CD4-positive, alpha-beta T cell treated with Interleukin-6 for 4 hours (primary cell): Measurements from ENCODE around the gene CYP2J2.
A peak's percentile ranks its signal among the peaks of the same experiment; 100 is the strongest.
"Not testable (repeated sequence)": the region's sequence is repeated elsewhere in the genome, so short reads cannot be mapped to it uniquely, and the experiment has no call there.

Experiments used
- DNase-seq: peaks from one replicate; pipeline ENCODE4 v3.0.0-alpha.2; 2020; ENCODE audit warnings: mixed read lengths

The CYP2J2 gene, protein sequence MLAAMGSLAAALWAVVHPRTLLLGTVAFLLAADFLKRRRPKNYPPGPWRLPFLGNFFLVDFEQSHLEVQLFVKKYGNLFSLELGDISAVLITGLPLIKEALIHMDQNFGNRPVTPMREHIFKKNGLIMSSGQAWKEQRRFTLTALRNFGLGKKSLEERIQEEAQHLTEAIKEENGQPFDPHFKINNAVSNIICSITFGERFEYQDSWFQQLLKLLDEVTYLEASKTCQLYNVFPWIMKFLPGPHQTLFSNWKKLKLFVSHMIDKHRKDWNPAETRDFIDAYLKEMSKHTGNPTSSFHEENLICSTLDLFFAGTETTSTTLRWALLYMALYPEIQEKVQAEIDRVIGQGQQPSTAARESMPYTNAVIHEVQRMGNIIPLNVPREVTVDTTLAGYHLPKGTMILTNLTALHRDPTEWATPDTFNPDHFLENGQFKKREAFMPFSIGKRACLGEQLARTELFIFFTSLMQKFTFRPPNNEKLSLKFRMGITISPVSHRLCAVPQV

DNA sequence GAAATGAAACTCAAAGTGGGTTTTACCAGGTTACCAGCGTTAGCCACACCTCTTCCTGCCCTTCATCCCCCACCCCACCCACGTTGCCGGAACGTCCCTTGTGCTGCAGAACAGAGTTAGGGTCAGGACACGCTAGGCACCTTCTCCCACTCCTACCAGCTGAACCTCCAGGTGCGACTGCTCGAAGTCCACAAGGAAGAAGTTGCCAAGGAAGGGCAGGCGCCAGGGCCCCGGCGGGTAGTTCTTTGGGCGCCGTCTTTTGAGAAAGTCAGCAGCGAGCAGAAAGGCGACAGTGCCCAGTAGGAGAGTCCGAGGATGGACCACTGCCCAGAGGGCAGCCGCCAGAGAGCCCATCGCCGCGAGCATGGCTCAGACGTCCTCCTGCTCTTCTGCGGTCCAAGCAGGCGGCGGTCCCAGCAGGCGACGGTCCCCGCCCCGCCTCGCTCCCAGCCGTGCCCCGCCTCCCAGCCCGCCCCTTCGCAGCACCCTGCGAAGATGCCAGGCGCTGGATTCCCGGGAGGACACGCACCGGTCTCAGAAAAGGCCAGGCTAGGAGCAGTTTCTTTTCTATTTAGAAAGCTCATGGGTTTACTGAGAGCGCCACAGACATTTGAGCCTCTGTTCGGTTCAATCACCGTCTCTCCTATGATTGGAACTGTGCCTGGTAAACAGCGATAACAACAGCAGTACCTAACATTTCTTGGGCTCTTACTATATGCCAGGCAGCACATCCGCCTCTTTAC is at the start of gene CYP2J2:
Gene CYP2J2 (minus strand): TSS at position 393 of the 743 bp plus-strand sequence. CDS start 27 bp downstream, at position 366.
- peak; percentile 58 for DNase-seq

DNA sequence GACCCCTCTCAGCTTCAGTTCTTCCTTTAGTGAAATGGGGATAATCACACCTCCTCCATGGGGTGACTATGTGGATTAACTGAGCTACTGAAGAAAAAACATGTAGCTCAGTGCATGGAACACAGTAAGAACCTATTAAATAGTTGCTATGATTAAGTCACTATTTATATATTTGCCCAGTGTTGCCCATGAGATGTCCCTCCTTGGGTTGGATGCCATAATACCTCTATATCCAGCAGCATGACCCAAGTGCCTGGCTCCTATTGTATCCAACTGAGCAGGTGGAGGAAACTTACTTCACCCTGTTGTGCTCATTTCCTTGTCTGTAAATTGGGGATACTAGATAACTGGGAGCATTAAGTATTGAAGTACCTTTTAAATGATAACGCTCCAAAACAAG is 47.1 kb upstream of the CYP2J2 start:
- no peak for DNase-seq

DNA sequence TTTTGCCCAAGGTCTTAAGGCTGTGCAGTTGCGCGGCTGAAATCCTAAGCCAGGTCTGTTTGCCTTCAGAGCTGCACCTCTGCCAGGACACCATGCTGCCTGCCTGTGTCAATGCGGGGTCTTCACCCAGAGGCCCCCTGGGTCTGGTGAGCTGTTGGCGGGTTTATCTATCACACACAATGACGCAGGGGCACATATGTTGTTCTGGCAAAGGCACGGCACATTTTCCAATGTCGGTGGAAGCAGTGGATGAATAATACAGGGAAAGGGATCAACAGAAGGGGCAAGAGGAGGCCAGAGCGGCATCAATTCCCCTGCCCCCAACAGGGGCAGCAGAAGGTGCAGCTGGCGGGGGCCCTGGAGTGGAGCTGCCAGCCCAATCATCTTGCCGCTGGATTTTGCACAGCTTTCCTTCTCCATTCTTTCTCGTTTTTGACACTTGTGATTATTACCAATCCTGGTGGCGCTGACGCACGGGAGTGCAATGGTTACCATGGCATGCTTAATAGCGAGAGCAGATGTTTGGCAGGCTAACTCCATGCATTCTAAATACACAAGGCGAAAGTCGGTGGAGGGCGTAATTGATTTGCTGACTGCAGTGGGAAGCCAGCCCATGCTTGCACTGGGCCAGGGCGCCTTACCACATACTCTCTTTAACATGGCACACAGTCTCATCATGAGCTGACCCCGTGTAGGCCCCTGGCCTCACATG is 45.8 kb upstream of the CYP2J2 start:
- no peak for DNase-seq

DNA sequence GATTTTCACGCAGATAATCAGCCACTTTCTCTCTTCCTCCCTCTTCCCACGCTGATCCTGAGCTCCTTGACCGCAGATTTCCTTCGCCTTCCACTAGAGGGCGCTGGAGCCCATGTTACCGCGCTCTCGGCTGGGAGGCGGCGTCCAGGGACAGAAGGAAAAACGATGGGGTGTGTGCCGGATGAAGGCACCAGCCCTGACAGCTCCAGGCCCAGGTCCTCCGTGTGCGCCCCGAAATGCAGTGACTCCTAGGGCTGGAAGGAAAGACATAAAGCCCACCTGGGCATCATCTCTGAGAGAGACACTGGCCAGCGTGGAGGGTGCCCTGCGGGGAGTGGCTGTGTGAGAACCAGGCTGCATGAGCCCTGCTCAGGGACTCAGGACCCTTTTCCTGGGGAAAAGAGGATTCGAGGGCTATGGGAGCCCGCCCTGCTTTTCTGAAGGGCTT is 44.9 kb upstream of the CYP2J2 start:
- peak; percentile 55 for DNase-seq

DNA sequence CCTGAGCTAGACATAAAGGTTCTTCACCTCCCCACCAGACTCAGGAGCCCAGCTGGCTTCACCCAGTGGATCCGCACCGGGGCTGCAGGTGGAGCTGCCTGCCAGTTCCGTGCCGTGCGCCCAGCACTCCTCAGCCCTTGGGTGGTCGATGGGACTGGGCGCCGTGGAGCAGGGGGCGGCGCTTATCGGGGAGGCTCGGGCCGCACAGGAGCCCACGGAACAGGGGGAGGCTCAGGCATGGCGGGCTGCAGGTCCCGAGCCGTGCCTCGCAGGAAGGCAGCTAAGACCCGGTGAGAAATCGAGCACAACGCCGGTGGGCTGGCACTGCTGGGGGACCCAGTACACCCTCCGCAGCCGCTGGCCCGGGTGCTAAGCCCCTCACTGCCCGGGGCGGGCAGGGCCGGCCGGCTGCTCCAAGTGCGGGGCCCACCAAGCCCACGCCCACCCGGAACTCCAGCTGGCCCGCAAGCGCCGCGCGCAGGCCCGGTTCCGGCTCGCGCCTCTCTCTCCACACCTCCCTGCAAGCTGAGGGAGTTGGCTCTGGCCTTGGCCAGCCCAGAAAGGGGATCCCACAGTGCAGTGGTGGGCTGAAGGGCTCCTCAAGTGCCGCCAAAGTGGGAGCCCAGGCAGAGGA is 43.1 kb upstream of the CYP2J2 start:
- not testable (repeated sequence) for DNase-seq

DNA sequence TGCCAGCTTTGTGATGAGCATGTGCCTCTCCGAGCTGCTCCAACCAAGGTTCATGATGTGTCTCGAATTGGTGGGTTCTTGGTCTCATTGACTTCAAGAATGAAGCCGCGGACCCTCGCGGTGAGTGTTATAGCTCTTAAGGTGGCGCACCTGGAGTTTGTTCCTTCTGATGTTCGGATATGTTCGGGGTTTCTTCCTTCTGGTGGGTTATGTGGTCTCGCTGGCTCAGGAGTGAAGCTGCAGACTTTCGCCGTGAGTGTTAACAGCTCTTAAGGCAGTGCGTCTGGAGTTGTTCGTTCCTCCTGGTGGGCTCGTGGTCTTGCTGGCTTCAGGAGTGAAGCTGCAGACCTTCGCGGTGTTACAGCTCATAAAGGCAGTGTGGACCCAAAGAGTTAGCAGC is 42.2 kb upstream of the CYP2J2 start:
- DNase-seq, result not testable (repeated sequence)

DNA sequence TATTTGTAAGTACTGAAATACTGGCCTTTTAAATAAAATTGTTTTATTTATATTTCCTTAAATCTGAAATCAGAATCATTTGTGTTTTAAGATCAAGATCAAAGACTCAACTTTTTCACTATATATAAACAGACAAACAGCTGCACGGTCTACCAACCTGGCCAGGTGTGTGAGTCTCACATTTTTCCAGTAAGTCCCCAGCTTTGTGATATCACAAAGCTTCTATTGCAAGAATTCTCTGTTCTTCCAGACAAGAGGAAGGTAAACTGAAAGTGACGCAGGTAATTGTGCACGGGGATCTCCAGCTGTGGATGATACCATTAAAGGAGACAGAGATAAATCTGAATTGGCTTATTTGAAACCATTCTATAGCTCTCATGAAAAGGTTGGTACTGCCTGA is 41.2 kb upstream of the CYP2J2 start:
- no peak for DNase-seq

DNA sequence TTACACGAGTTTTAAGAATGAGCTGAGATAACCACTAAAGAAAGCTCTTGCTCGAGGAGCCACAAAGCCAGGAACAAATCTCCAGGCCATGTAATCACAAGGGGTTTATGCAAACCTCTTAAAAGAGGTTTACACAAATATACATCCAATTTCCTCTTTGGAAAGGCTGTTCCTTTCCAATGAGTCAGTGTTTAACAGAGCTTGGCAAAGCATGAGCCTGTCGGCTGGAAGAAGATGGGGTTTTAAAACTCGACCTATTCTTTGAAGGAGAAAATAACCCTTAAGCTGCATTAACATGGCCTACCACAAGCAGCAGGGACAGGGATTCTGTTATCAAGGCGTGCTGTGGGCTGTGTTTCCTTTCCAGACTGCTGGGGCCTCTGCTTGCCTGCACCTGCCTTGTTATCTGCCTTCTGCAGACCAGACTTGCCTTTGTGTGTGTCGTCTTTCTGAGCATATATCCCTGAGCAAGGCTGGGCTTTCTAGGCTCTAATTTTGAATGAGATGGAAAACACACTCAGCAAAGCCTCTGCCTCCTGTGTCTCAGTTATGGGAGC is 40.6 kb upstream of the CYP2J2 start:
- no peak for DNase-seq

DNA sequence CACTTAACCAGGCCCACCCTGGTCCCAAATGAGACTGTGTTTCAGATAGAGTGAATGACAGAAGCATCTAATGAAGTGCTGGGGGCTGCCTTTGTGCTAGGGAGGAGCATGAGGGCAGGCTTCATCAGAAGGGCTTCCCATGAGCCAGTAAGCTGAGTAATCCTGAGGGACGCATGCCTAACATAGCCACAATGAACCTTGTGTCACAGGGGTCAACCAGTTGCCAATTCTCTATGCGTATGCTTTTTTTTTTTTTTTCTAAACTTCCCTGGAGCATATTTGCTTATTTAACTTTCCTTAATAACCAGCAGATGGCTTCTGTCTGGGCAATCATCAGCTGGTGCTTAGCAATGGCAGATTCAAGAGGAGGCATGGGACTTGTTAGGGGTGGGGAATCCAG is 25.5 kb upstream of the CYP2J2 start:
- no peak for DNase-seq

DNA sequence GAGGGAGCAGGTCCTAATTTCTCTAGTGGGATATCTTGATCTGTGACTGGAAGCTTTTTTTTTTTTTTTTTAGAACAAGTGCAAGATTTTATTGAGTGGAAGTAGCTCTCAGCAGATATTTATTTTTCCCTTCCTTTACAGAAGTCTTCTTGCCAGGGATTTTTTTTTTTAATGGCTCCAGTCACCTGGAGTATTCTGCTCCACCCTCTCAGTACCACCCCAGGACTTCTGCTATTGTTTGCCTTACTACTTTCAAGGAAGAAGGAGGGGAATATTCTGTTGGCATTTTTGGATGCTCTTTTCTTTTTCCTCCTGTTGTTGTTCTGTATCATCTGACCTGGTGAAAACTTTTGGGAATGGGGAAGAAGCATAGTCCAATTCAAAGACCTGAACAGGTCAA is 23.1 kb upstream of the CYP2J2 start:
- no peak for DNase-seq

DNA sequence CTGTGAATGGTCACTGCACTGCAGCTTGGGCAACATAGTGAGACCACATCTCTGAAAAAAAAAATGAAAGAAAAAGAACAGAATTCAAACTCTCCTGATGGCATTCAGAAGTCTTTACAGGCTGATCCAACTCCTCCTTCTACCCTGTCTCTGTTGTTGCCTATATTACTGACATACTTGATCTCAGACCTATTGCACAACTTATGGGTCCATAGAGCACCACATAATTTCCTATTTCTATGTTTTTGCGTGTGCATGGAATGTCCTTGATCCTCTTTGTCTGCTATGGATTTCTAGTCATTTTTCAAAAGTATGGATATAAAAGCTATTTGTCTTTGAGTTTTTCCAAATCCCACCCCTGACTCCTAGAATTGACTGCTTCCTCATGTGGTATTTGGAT is 22.4 kb upstream of the CYP2J2 start:
- no peak for DNase-seq

DNA sequence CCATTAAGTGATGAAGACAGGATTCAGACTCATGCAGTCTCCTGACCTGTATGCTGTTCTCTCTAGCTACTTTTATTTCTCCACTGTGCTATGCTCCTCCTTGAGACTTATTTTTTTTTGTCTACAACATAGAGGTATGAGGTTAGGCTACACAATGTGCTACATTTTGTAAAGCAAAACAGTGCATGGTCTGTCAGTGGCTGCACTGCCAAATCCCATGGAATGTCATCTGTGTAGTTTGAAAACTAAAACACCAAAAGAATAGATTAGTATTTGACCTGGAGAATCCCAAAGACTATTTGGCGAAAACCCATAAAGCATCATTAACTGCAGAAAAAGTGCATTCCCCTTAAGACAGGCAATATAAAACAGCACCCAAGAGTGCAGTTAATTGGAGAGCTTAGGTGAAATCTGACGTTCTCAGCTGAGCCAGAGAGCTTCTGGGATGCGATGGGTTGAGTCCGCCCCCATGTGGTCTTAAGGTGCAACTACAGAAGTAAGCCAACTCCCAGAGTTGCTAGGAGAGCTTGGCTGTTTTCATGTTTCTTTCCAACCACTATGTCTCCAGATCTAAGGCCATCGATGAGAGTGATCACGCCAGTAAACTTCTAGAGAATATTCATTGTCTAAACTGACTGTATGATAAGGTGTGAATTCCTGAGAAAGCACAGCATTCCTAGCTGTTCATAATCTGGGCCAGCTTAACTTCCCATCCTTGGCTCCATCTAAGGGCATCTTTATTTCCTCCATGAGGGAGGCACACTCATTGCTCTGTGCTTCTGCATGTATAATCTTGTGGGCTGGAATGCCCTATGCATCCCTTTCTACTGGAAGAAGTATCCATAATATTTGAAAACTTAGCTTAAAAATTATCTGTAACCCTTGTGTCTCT is 20.7 kb upstream of the CYP2J2 start:
- DNase-seq, result peak; percentile 54

DNA sequence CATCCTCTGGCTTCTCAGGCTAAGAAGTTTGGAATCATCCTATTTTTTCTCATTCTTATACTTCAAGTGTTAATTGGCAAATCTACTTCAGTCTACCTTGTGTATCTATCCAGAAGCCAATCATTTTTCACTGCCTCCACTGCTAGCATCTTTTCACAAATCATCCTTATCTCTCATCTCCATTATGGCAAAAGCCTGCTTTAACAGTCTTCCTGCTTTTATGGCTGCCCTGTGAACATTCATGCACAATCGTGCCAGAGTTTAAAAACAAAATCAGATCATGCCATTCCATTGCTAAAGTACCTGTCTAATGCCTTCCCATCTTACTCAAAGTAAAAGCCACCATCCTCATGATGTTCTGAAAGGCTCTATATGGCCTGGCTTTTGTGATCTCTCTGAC is 19.2 kb upstream of the CYP2J2 start:
- no peak for DNase-seq

DNA sequence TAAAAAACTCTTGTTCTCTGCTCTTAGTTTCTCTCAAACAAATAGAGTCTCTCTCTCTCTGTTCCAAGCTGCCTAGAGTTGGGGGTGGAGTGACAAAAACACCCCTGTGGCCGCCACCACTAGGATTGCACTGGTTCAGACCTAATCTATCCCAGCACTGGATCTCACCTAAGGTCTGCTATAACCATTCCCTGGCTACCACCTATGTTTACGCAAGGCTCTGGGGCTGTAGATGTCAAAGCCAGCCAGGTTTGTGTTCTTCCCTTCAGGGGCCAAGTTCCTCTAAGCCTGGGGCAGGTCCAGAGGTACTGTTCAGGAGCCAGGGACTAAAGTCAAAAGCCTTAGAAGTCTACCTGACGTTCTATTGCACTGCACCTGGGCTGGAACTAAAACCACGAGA is 12.8 kb upstream of the CYP2J2 start:
- DNase-seq, result no peak

DNA sequence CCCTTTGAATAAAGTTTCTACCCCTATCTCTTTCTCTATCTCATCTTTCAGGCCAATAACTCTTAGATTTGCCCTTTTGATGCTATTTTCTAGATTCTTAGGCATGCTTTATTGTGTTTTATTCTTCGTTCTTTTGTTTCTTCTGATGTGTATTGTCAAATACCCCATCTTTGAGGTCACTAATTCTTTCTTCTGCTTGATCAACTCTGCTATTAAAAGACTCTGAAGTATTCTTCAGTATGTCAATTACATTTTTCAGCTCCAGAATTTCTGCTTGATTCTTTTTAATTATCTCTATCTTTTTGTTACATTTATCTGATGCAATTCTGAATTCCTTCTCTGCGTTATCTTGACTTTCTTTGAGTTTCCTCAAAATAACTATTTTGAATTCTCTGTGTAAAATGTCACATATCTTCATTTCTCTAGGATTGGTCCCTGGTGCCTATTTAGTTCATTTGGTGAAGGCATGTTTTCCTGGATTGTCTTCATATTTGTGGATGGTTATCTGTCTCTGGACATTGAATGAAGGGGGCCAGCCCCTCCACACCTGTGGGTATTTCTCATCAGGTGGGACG is 11.2 kb upstream of the CYP2J2 start:
- DNase-seq, result no peak

DNA sequence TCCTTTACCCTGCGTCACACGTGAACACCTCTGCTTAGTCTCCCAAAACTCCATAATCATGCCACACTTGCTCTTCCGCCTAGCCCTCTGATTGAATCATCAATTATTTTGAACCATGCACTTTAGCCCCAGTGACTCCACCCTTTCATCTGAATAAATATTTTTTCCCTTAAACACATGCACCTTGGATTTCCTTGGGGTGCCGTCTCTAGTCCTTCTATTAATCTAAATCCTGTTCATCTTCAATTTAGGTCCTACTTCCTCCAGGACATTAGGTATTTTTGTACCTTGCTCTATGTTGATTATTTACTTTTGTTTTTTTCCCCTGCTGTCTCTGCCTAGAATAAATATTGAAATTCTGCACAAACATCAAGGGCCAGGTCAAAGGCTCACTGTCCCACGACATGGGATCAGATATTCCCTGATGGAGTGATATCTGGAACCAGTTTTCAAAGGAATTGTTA is 9.8 kb upstream of the CYP2J2 start:
- DNase-seq, result no peak

DNA sequence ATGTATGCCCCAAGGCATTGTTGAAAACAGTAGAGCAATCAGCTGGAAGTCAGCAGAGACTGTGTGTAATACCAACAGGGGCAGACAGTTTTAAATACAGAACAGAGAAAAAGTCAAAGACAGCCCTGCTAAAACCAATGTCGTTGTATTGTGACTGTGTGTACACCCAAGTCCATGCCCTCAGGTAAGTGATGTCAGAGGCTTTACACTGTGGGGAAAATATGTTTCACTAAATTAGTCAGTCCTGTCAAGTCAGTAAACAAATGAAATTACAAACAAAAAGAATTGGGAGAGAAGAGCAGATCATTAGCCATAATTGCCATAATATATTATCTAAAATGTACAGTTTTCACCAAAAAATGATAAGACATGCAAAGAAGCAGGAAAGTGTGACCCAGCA is 2.4 kb upstream of the CYP2J2 start:
- no peak for DNase-seq

DNA sequence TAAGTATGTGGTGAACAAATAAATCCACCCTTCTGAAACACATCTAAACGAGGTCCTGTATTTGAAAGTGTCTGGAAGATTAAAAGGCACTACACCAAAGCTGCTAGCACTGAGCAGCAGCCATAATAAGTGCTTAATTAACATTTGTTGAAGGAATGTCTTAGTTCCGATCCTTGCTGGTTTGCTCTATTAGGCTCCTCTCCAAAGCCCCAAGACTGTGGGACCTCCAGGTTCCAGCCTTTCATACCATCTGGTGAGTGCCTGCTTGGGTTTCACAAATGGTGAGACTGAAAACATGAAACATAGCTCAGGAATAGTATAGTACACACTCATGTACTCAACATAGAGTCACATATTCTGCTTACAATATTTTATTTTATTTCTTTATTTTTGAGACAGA is 640 bp upstream of the CYP2J2 start:
- no peak for DNase-seq

DNA sequence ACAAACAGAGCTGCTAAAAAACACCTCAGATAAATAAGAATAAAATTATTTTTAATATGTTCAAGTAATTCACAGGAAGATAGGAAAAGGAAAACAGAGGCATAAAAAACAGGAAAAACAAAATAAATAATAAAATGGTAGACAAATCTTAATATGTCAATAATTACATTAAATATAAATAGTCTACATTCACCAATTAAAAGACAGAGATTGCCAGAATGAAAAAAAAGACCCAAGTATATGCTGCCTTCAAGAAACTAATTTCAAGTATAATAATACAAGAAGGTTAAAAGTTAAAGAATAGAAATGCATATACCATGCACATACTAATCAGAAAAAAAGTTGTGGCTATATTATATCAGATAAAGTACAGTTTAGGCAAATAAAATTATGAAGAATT is 1.9 kb downstream of the CYP2J2 start:
- DNase-seq, result no peak

DNA sequence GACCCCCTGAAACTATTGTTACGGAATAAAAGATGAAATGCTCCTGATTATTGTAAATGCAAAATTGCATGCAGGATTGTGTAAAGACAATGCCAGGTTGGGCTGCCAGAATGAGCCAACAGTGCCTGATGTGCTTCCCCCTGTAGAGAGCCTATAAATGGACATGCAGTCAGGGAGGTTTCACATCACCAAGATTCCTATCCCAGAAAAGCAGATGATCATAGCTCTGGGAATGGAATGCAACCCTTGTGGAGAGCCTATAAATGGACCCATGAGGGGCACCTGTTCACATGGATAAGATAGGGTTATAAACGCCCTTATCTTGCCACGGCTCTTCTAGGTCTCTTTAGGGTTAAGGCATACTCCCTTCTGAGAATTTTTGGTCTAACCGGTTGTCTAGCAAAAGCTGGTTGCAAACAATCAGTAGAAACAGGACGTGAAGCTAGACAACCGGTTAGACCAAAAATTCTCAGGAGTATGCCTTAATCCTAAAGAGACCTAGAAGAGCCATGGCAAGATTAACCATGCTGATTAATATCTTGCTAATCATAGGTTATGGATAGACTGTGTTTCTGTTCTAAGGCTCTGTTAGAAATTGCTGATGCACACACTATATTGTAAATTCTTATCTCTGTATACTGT is 5.2 kb downstream of the CYP2J2 start:
- DNase-seq, result not testable (repeated sequence)
